PFSK-1 (cell line): Measurements from ENCODE around the gene CNTN5.

Experiments
- FOXP2 ChIP-seq: optimal IDR thresholded peaks from 2 replicates; pipeline ENCODE3; 2011; ENCODE audit warnings: borderline replicate concordance, control low read depth, inconsistent platforms; ENCODE audit not compliant: insufficient read depth; ENCODE audit errors: extremely low read length, extremely low read depth
- POLR2AphosphoS5 ChIP-seq: IDR thresholded peaks from 2 replicates; pipeline ENCODE4 v1.6.1; 2012; ENCODE audit warnings: low read depth, mild to moderate bottlenecking, control low read depth, low read length, moderate library complexity
- REST ChIP-seq, 2 experiments: IDR thresholded peaks; 2 replicates each; pipeline versions ENCODE4 v1.6.1 to v1.8.0; 2011 to 2012; ENCODE audit warnings: low read depth in 2 of 2, low read length in 2 of 2, control low read depth in 1 of 2, inconsistent platforms in 1 of 2, mild to moderate bottlenecking in 1 of 2, moderate library complexity in 1 of 2; ENCODE audit not compliant: insufficient read depth in 1 of 2
- SIN3A ChIP-seq: IDR thresholded peaks from 2 replicates; pipeline ENCODE4 v1.6.1; 2012; ENCODE audit warnings: mild to moderate bottlenecking, low read length, moderate library complexity, borderline replicate concordance; ENCODE audit not compliant: insufficient read depth
- TAF1 ChIP-seq: IDR thresholded peaks from 2 replicates; pipeline ENCODE4 v1.6.1; 2012; ENCODE audit warnings: low read length, control low read depth, borderline replicate concordance; ENCODE audit not compliant: insufficient read depth

Gene CNTN5

DNA sequence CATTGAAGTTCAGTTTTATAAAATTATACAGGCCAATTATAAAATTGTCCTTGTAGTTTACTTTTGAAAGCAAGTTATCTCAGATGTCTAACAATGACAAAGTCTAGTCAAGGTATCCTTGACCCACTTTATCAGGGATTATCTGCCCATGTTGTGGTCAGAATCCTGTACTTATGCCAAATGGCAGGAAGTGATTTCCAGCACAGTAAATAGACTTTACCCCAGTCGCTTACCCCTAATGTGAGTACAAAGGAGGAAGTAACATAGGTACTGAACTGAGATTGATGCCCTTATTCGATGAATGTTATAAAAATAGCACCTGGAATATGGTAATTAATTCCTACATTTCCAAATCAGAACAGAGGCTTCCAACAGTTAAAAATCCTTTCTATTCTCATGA is 355.7 kb downstream of the CNTN5 start:
- TF ChIP-seq REST (IDR thresholded peaks at IDR 0.05; ENCODE audit: insufficient read depth in 1 of 2, low read depth in 2 of 2, low read length in 2 of 2), result no peak
- TF ChIP-seq FOXP2, result no peak
- TF ChIP-seq TAF1, result no peak
- no peak for TF ChIP-seq POLR2AphosphoS5
- TF ChIP-seq SIN3A, result no peak

DNA sequence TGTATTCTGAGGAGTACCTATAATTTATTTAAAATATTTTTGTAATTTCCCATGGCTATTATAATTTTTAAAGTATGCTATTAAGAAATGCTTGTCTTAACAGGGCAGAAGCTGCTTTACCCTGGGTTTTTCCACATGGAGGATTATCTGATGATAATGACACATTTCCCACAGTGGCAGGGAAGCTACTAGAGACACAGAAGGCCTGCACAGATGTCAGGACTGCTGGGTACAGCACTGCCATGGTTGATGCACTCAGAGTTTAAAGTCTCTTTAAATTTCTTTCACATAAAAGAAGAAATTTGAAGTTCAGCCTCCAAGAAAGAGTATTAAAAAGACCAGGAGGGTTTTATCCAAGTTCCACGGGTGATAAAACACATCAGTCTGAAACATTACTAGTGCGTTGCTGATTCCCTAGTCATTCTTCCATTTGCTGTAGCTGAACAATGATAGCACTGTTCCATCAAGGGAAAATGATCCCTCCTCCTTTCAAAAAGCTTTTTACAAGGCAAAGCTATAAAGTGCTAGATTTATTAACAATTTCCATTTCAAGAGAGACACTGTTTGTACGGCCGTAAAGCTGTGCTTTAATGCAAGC is 363.0 kb downstream of the CNTN5 start:
- TF ChIP-seq SIN3A (no peak), TAF1 (no peak), POLR2AphosphoS5 (no peak), REST (IDR thresholded peaks at IDR 0.05; ENCODE audit: insufficient read depth in 1 of 2, low read depth in 2 of 2, low read length in 2 of 2) (no peak), FOXP2 (no peak)

GRCh38 chr11:99391245-99391644 is 370.5 kb downstream of the CNTN5 start:
- TF ChIP-seq TAF1 (no peak), SIN3A (no peak)

DNA sequence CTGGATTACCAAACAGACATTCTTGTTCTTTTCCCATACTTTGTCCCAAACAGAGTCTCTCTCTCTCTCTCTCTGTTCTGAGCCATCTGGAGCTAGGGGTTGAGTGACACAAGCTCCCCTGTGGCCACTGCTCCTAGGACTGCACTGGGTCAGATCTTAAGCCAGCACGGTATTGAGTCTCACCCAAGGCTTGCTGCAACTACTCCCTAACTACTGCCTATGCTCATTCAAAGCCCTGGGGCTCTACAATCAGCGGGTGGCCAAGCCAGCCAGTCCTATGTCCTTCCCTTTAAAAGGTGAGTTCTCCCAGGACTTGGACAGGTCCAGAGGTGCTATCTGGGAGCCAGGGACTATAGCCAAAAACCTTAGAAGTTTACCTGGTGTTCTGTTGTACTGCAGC is 385.6 kb downstream of the CNTN5 start:
- no peak for TF ChIP-seq TAF1
- no peak for TF ChIP-seq SIN3A
- TF ChIP-seq POLR2AphosphoS5, result no peak
- TF ChIP-seq REST (IDR thresholded peaks at IDR 0.05; ENCODE audit: insufficient read depth in 1 of 2, low read depth in 2 of 2, low read length in 2 of 2), result no peak

DNA sequence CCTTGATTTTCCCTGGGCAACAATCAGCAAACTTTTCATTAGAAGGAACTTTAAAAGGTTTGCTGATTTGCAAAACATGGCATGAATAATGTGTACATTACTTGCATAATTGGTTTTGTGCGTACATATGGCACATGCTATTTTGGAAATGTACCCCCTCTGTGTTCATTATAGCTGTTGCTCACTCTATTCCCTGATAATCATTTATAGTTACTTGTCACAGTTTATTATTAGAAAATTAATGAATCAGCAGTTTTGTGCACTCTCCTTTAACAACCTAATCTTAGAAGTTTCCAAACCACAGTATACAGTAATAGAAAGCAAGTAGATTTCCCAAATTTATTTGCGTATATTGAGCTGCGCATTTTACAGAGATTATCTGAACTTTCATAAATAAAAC is 389.9 kb downstream of the CNTN5 start:
- no peak for TF ChIP-seq POLR2AphosphoS5

DNA sequence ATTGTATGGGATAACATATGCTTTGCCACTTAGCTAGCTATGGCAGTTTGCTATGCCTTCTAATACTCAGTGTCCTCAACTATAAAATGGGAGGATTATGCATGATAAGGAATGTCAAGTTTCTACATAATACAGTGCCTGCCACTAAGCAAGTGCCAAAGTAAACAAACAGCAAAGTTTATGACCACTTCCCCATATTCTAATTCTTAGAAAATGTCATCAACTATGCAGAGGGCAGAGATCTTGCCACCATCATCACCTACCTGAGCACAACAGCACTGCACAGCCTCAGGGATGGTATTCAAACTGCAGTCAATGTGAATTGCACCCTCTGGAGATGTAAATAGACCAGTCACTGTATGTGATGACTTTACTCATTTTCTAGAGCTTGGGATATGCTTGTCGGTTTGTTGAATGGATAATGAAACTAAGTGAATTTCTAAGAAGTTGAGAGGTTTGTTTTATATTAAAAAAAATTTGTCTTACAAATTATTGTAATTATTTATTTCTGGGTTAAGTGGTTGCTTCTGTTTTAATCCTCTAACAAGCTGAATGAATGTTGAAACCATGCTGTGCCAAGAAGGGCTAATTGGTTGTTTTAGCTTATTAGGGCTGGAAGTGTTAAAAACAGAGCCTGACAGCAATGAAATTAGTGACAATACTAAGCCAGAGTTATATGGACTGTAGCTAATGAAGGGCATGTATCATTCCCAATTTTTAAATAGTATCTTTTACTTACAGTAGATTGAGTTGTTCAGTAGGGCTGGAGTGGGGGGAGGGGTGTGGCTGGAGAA is 398.4 kb downstream of the CNTN5 start:
- TF ChIP-seq FOXP2 (no peak), TAF1 (no peak), SIN3A (no peak), REST (IDR thresholded peaks at IDR 0.05; ENCODE audit: insufficient read depth in 1 of 2, low read depth in 2 of 2, low read length in 2 of 2) (no peak), POLR2AphosphoS5 (no peak)
